A673 (cell line): ENCODE data around the gene PLCB4.

Experiments used
- EZH2 ChIP-seq: fragments of 200-600 bp; sonication (generic); IDR thresholded peaks from 2 replicates; pipeline ENCODE4 v1.6.1; 2017; ENCODE audit warnings: borderline replicate concordance, low read depth, mild to moderate bottlenecking, mixed read lengths, antibody characterized with exemption, low read length; ENCODE audit not compliant: poor library complexity, severe bottlenecking
- TF ChIP-seq, protein P1 (sequence below): fragments of 300-800, 200-600 bp; sonication (generic); conservative IDR thresholded peaks from 2 replicates; pipeline ENCODE4 v1.5.1; 2017; ENCODE audit warnings: low read depth, mild to moderate bottlenecking, antibody characterized with exemption, low read length, moderate library complexity, mixed read lengths

DNA sequence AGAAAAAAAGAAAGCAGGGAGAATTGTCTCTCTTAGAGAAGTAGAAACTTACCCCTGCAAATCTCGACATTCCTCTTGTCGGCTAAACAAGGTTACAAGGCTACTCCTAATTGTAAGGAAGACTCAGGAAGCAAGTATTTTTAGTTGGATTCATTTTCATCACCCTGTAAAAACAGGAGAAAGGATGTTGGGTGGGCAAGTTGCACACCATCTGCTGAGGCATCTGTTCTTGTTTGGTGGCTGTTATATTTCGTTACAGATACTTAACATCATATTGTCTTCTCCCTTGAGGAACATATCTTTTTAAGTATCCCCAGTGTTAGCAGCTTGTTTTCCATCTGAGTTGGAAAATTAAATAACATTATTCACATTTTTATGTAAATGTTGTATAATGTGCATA lies 187.5 kb downstream of the PLCB4 start:
- TF ChIP-seq, protein P1, sequence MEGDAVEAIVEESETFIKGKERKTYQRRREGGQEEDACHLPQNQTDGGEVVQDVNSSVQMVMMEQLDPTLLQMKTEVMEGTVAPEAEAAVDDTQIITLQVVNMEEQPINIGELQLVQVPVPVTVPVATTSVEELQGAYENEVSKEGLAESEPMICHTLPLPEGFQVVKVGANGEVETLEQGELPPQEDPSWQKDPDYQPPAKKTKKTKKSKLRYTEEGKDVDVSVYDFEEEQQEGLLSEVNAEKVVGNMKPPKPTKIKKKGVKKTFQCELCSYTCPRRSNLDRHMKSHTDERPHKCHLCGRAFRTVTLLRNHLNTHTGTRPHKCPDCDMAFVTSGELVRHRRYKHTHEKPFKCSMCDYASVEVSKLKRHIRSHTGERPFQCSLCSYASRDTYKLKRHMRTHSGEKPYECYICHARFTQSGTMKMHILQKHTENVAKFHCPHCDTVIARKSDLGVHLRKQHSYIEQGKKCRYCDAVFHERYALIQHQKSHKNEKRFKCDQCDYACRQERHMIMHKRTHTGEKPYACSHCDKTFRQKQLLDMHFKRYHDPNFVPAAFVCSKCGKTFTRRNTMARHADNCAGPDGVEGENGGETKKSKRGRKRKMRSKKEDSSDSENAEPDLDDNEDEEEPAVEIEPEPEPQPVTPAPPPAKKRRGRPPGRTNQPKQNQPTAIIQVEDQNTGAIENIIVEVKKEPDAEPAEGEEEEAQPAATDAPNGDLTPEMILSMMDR = no peak
- TF ChIP-seq EZH2 = no peak
